Subcutaneous adipose tissue (tissue), 4 donors: Measurements from ENCODE around the gene MYO16. TPM values are rescaled to one million over a fixed set of nuclear protein-coding genes. Genes with fewer than 3 reads are reported as not detected.

Source experiments
- CTCF ChIP-seq: fragments of 450-650 bp; IDR thresholded peaks from one replicate; pipeline ENCODE4 v1.5.1; 2016; ENCODE audit warnings: low read depth, mild to moderate bottlenecking, control low read depth, antibody characterized with exemption, moderate library complexity
- total RNA-seq, 4 donors: library from RNA; depleted of rRNA; stranded (reverse); fragments of >200 nt; gene quantifications; one replicate each; pipeline ENCODE4 v1.1.0, GENCODE V29; 2016

Gene MYO16
- total RNA-seq, 4 donors from 2014 or later, result 0.44 to 1.1 (median 0.58) TPM

GRCh38 chr13:109175666-109176065 lies 546.3 kb downstream of the MYO16 start:
- TF ChIP-seq CTCF, result no peak

- no peak for TF ChIP-seq CTCF
These were observed 551.6 kb downstream of the MYO16 start for GRCh38 chr13:109180905-109181425.

GRCh38 chr13:109182777-109183465 lies 553.5 kb downstream of the MYO16 start:
- TF ChIP-seq CTCF, result no peak

- no peak for TF ChIP-seq CTCF
These were observed 562.0 kb downstream of the MYO16 start for GRCh38 chr13:109191413-109191812.

GRCh38 chr13:109192306-109192705 lies 562.9 kb downstream of the MYO16 start:
- TF ChIP-seq CTCF, result no peak

GRCh38 chr13:109196948-109197347 lies 567.5 kb downstream of the MYO16 start:
- no peak for TF ChIP-seq CTCF

GRCh38 chr13:109198585-109198984 lies 569.2 kb downstream of the MYO16 start:
- no peak for TF ChIP-seq CTCF
